ENCODE measurements around the gene STXBP5. TPM values are rescaled to one million over a fixed set of nuclear protein-coding genes. Genes with fewer than 3 reads are reported as not detected.

Gene STXBP5
- total and polyA plus RNA-seq, 9 of the 15 experiments (the other 6 are each of a cell fraction or from before 2014, with no cell fraction given): 23.3 to 172 (median 71.5) TPM

GRCh38 chr6:147274012-147274411, 69.8 kb downstream of the STXBP5 start:
- DNase-seq (ENCODE audit: extremely low read depth in 1 of 4, low spot score in 3 of 4): no peak
- FAIRE-seq: no peak
- no peaks in the 10 kb centered on the region for H3K9me1 ChIP-seq (ENCODE audit: control insufficient read depth, insufficient read depth, low read length)
- H3K36me3 ChIP-seq (ENCODE audit: control insufficient read depth, insufficient read depth, low read length): peaks cover 85% of the 10 kb centered on the region
- no peak overlapping the region for H3K9ac ChIP-seq (ENCODE audit: insufficient read depth in 1 of 2, low read depth in 2 of 2, low read length in 2 of 2)
- no peak overlapping the region for H3K4me3 ChIP-seq
- H3K9me3 ChIP-seq (replicated peaks; ENCODE audit: control insufficient read depth, insufficient read depth, low read depth, low read length): no peaks in the 10 kb centered on the region
- no peak overlapping the region for H2AFZ ChIP-seq (ENCODE audit: low read depth, low read length)
- H3K27me3 ChIP-seq (ENCODE audit: control insufficient read depth in 2 of 2, insufficient read depth in 2 of 2, low read length in 2 of 2): no peaks in the 10 kb centered on the region
- no peak for ATAC-seq
- H4K20me1 ChIP-seq (replicated peaks; ENCODE audit: control insufficient read depth, insufficient read depth, low read length): no peaks in the 10 kb centered on the region
- CTCF ChIA-PET (ENCODE audit: low intra/inter-chr PET ratio): no interaction called here
- no peak overlapping the region for H3K4me2 ChIP-seq (ENCODE audit: insufficient read depth, low read length)
- in situ Hi-C loops (cut with MboI) (no loop called here), intact Hi-C loops (cut with micrococcal nuclease) (no loop called here)
- POLR2A ChIA-PET: interaction anchor here (0.5 to 2.2 kb wide), 2 partner anchors 9 to 1246 kb away, joined by 3 to 7 read pairs; no protein-coding TSS in a partner anchor
- BruUV-seq (replicated peaks): no TSS peak
- peaks cover 42% of the 10 kb centered on the region for H3K79me2 ChIP-seq (ENCODE audit: control insufficient read depth, insufficient read depth, low read length)
- peak; percentile 96 for TF ChIP-seq ZNF24 (IDR thresholded peaks at IDR 0.05)
- TF ChIP-seq SIN3B (IDR thresholded peaks at IDR 0.05; ENCODE audit: low read depth): no peak
- no peak for TF ChIP-seq JUNB (CRISPR knock-in tag; conservative IDR thresholded peaks at IDR 0.05)
- no peak for TF ChIP-seq NKRF (IDR thresholded peaks at IDR 0.05; ENCODE audit: borderline replicate concordance)
- TF ChIP-seq HES1 (IDR thresholded peaks at IDR 0.05; ENCODE audit: low read depth): no peak
- peak; percentile 63 for TF ChIP-seq POLR2H (tag; IDR thresholded peaks at IDR 0.05; ENCODE audit: low read depth)
- TF ChIP-seq RBM22 (IDR thresholded peaks at IDR 0.05; ENCODE audit: low read depth, low read length, poor library complexity, severe bottlenecking): no peak
- TF ChIP-seq GTF2B (IDR thresholded peaks at IDR 0.05; ENCODE audit: extremely low read depth, insufficient read length): no peak
- no peak for TF ChIP-seq ZNF3 (CRISPR knock-in tag; IDR thresholded peaks at IDR 0.05)
- no peak for TF ChIP-seq ZBTB33 (CRISPR knock-in tag; IDR thresholded peaks at IDR 0.05)
- peaks cover 0 to 7% of the 10 kb centered on the region in 2 experiments; a peak in 2 of 5 replicates for H3K4me1 ChIP-seq (replicated peaks in 1 of 2; ENCODE audit: control insufficient read depth in 2 of 2, insufficient read depth in 2 of 2, low read length in 2 of 2)
- no peak overlapping the region for H3K27ac ChIP-seq (ENCODE audit: extremely low read depth, low read depth, low read length)

All from K562 (cell line).